AG09309 (cell line): ENCODE data around the gene YPEL3.

Experiments used
- DNase-seq: peaks from one replicate; pipeline ENCODE4 v3.0.0-alpha.2; 2010; ENCODE audit warnings: low read depth
- H3K4me3 ChIP-seq: 2 replicates; pipeline ENCODE4 v1.5.1; 2011; ENCODE audit warnings: mild to moderate bottlenecking, low read depth, low read length, moderate library complexity; ENCODE audit not compliant: control insufficient read depth
- CTCF ChIP-seq: IDR thresholded peaks from 2 replicates; pipeline ENCODE4 v1.5.1; 2011; ENCODE audit warnings: mild to moderate bottlenecking, low read depth, low read length, inconsistent platforms; ENCODE audit not compliant: insufficient read depth, control insufficient read depth; ENCODE audit errors: missing control alignments

YPEL3 gene

GRCh38 chr16:30054959-30055553, 41.0 kb downstream of the YPEL3 start:
- TF ChIP-seq CTCF: peak; percentile 56
- DNase-seq: no peak
- no peak overlapping the region for H3K4me3 ChIP-seq

GRCh38 chr16:30054451-30054850, 41.6 kb downstream of the YPEL3 start:
- TF ChIP-seq CTCF: no peak
- H3K4me3 ChIP-seq: no peak overlapping the region
- DNase-seq: no peak

GRCh38 chr16:30053376-30054015, 42.5 kb downstream of the YPEL3 start:
- peak overlapping the region; percentile 89 for H3K4me3 ChIP-seq
- TF ChIP-seq CTCF: no peak
- no peak for DNase-seq

GRCh38 chr16:30052671-30053372, 43.2 kb downstream of the YPEL3 start:
- DNase-seq: no peak
- peak overlapping the region; percentile 89 for H3K4me3 ChIP-seq
- TF ChIP-seq CTCF: no peak

GRCh38 chr16:30051518-30051917, 44.5 kb downstream of the YPEL3 start:
- TF ChIP-seq CTCF: no peak
- no peak for DNase-seq
- no peak overlapping the region for H3K4me3 ChIP-seq

- no peak overlapping the region for H3K4me3 ChIP-seq
- no peak for DNase-seq
- no peak for TF ChIP-seq CTCF
Observed at GRCh38 chr16:30049871-30050270, 46.1 kb downstream of the YPEL3 start.
